Upper lobe of left lung (tissue), 6 donors: ENCODE measurements around the gene DUSP2. TPM values are rescaled to one million over a fixed set of nuclear protein-coding genes. Genes with fewer than 3 reads are reported as not detected.

Experiments used
- ATAC-seq, 2 donors: fragments of 200-7000 bp; cut with Tn5 transposase; one replicate each; pipeline ENCODE4 v1.9.1; 2022; ENCODE audit warnings: mild to moderate bottlenecking in 2 of 2, moderate library complexity in 2 of 2; ENCODE audit not compliant: low FRiP score in 2 of 2
- DNase-seq, 2 donors: peaks; one replicate each; pipeline ENCODE4 v3.0.0-alpha.2; 2019 to 2020
- H3K27ac ChIP-seq, 4 donors: fragments of 200-600 bp; sonication (generic); one replicate each; pipeline ENCODE4 v1.5.1; 2016 to 2019
- H3K27me3 ChIP-seq, 4 donors: fragments of 200-600 bp; sonication (generic); one replicate each; pipeline ENCODE4 v1.5.1; 2017 to 2019
- H3K36me3 ChIP-seq, 4 donors: fragments of 200-600 bp; sonication (generic); one replicate each; pipeline ENCODE4 v1.5.1; 2016 to 2019
- H3K4me1 ChIP-seq, 4 donors: fragments of 200-600 bp; sonication (generic); one replicate each; pipeline ENCODE4 v1.5.1; 2018 to 2019
- H3K4me3 ChIP-seq, 4 donors: fragments of 200-600 bp; sonication (generic); one replicate each; pipeline ENCODE4 v1.5.1; 2017 to 2019; ENCODE audit warnings: mild to moderate bottlenecking in 2 of 4, moderate library complexity in 1 of 4
- H3K9me3 ChIP-seq, 4 donors: fragments of 200-600 bp; sonication (generic); one replicate each; pipeline ENCODE4 v1.5.1; 2018 to 2019
- POLR2A ChIP-seq, 4 donors: fragments of 450-650 bp; IDR thresholded peaks; one replicate each; pipeline ENCODE4 v1.5.1; 2016 to 2017; ENCODE audit warnings: antibody characterized with exemption in 4 of 4, mild to moderate bottlenecking in 2 of 4
- POLR2AphosphoS5 ChIP-seq, 2 donors: sonication (generic); formaldehyde crosslinking; IDR thresholded peaks; one replicate each; pipeline ENCODE4 v1.5.1; 2017; ENCODE audit warnings: antibody characterized with exemption in 2 of 2
- WGBS, 2 donors: methylation state at CpG; one replicate each; pipeline ENCODE4 v1.1.5; 2017 to 2018; 5-methylcytosine and 5-hydroxymethylcytosine counted together
- total RNA-seq, 6 donors: library from RNA; depleted of rRNA in 4 of 6; stranded (reverse); fragments of >200 nt in 4 of 6; gene quantifications; one replicate each; pipeline versions ENCODE4 v1.1.0 to v1.2.1, GENCODE V29; 2016 to 2021
- TF ChIP-seq, protein P1 (sequence below), 6 experiments: fragments of 450-650 bp in 4 of 6; fragments of 200-600 bp in 2 of 6; sonication (generic) in 2 of 6; IDR thresholded peaks; one replicate each; pipeline ENCODE4 v1.5.1; 2016 to 2019; ENCODE audit warnings: antibody characterized with exemption in 6 of 6
- donor health status: DM: no; HTN: no; CAD: no; lungs with moderate emphysema.
- donor health status: DM: no; HTN: yes; CAD: no; lungs with severe emphysema.

DUSP2 gene
- total RNA-seq, 6 donors from 2014 or later = 6.9 to 21.0 (median 12.5) TPM

- Histone ChIP-seq H3K27ac (no peak overlapping the region), H3K4me1 (no peaks in the 10 kb centered on the region), H3K9me3 (no peaks in the 10 kb centered on the region), H3K36me3 (no peaks in the 10 kb centered on the region), H3K27me3 (no peaks in the 10 kb centered on the region), H3K4me3 (no peak overlapping the region)
- no peak for ATAC-seq
- DNase-seq = no peak
- 85 to 95% methylated on average over 4 of the region's 4 CpGs for WGBS, 2 donors
- no peak for TF ChIP-seq POLR2AphosphoS5 (IDR thresholded peaks at IDR 0.05)
- TF ChIP-seq POLR2A (IDR thresholded peaks at IDR 0.05) = no peak
- TF ChIP-seq, protein P1, sequence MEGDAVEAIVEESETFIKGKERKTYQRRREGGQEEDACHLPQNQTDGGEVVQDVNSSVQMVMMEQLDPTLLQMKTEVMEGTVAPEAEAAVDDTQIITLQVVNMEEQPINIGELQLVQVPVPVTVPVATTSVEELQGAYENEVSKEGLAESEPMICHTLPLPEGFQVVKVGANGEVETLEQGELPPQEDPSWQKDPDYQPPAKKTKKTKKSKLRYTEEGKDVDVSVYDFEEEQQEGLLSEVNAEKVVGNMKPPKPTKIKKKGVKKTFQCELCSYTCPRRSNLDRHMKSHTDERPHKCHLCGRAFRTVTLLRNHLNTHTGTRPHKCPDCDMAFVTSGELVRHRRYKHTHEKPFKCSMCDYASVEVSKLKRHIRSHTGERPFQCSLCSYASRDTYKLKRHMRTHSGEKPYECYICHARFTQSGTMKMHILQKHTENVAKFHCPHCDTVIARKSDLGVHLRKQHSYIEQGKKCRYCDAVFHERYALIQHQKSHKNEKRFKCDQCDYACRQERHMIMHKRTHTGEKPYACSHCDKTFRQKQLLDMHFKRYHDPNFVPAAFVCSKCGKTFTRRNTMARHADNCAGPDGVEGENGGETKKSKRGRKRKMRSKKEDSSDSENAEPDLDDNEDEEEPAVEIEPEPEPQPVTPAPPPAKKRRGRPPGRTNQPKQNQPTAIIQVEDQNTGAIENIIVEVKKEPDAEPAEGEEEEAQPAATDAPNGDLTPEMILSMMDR (IDR thresholded peaks at IDR 0.05) = no peak
Measured at GRCh38 chr2:96093528-96093927, 51.7 kb downstream of the DUSP2 start.

Other genes starting within 250 kb of the DUSP2 start
- gene ANKRD36C, start 153.6 kb downstream of the DUSP2 start, total RNA-seq = 10 to 100 TPM; 13.1 to 62.9 (median 30.7) TPM
- 1 to 10 TPM in 4 of 6 donors, under 1 TPM in 1, not detected in 1; 0.10 to 8.9 (median 3.5) TPM for gene GPAT2, start 110.5 kb downstream of the DUSP2 start, total RNA-seq
- gene ADRA2B, start 28.9 kb downstream of the DUSP2 start, total RNA-seq = 1 to 10 TPM in 1 of 6 donors, under 1 TPM in 5; 0.15 to 1.0 (median 0.31) TPM
- gene ASTL, start 6.9 kb downstream of the DUSP2 start, total RNA-seq = 1 to 10 TPM in 1 of 6 donors, under 1 TPM in 2, not detected in 3; 0.23 to 1.3 (median 0.27) TPM
- gene STARD7, start 63.4 kb upstream of the DUSP2 start, total RNA-seq = 100 to 1,000 TPM in 4 of 6 donors, 10 to 100 TPM in 2; 76.4 to 226 (median 166) TPM
- gene TMEM127, start 120.6 kb upstream of the DUSP2 start, total RNA-seq = 10 to 100 TPM; 21.0 to 75.8 (median 44.8) TPM
- gene CIAO1, start 120.8 kb upstream of the DUSP2 start, total RNA-seq = 100 to 1,000 TPM in 3 of 6 donors, 10 to 100 TPM in 3; 69.0 to 169 (median 91.0) TPM
- gene SNRNP200, start 160.1 kb upstream of the DUSP2 start, total RNA-seq = 100 to 1,000 TPM in 2 of 6 donors, 10 to 100 TPM in 4; 80.9 to 177 (median 90.9) TPM
- gene ITPRIPL1, start 179.9 kb upstream of the DUSP2 start, total RNA-seq = 1 to 10 TPM in 5 of 6 donors, under 1 TPM in 1; 0.57 to 5.5 (median 1.9) TPM
- 1 to 10 TPM; 1.0 to 2.6 (median 1.7) TPM for gene NCAPH, start 190.3 kb upstream of the DUSP2 start, total RNA-seq